Mucosa of descending colon (tissue), 3 donors: ENCODE results near the gene TRIM65. TPM values are rescaled to one million over a fixed set of nuclear protein-coding genes. Genes with fewer than 3 reads are reported as not detected.

Experiments
- ATAC-seq: fragments of 200-7000 bp; cut with Tn5 transposase; one replicate; pipeline ENCODE4 v1.9.1; 2020; ENCODE audit warnings: mild to moderate bottlenecking, moderate library complexity
- DNase-seq, 3 donors: peaks; one replicate each; pipeline ENCODE4 v3.0.0-alpha.2; 2020
- H3K36me3 ChIP-seq: fragments of 200-600 bp; one replicate; pipeline ENCODE4 v1.8.0; 2021; ENCODE audit warnings: low read depth, mild to moderate bottlenecking
- H3K4me1 ChIP-seq: fragments of 200-600 bp; one replicate; pipeline ENCODE4 v1.8.0; 2021; ENCODE audit warnings: low read depth, mild to moderate bottlenecking
- H3K4me3 ChIP-seq: fragments of 200-600 bp; one replicate; pipeline ENCODE4 v1.8.0; 2021; ENCODE audit warnings: mild to moderate bottlenecking
- H3K9me3 ChIP-seq: fragments of 200-600 bp; one replicate; pipeline ENCODE4 v1.8.0; 2021; ENCODE audit warnings: mild to moderate bottlenecking
- intact Hi-C, 2 donors: fragments of 100-400 bp; cut with DNase I in 1 of 2; cut with micrococcal nuclease in 1 of 2; formaldehyde crosslinking; loops; one replicate each; pipeline versions ENCODE4 v1.11.0 to v1.11.1; 2022; cut with DNase I, micrococcal nuclease
- total RNA-seq, 3 donors: library from RNA; stranded (reverse); fragmentation: NEBNext Ultra II Directional in 2 of 3; extraction: Animal tissue kit (Norgen Biotek cat#: 25700) in 2 of 3; gene quantifications; one replicate each; pipeline versions ENCODE4 v1.2.1 to v1.2.4, GENCODE V29; 2021 to 2023
- TF ChIP-seq, protein P1 (sequence below): fragments of 200-600 bp; IDR thresholded peaks from one replicate; pipeline ENCODE4 v1.8.0; 2022; ENCODE audit warnings: antibody characterized with exemption, mild to moderate bottlenecking
- donor health status: DM: no; HTN: no; CAD: no; lungs with moderate emphysema.
- donor health status: DM: no; HTN: no; CAD: no.
- donor health status: DM: no; HTN: yes; CAD: no.

The TRIM65 gene
- total RNA-seq, 3 donors from 2014 or later, result 13.7 to 23.8 (median 15.4) TPM

DNA sequence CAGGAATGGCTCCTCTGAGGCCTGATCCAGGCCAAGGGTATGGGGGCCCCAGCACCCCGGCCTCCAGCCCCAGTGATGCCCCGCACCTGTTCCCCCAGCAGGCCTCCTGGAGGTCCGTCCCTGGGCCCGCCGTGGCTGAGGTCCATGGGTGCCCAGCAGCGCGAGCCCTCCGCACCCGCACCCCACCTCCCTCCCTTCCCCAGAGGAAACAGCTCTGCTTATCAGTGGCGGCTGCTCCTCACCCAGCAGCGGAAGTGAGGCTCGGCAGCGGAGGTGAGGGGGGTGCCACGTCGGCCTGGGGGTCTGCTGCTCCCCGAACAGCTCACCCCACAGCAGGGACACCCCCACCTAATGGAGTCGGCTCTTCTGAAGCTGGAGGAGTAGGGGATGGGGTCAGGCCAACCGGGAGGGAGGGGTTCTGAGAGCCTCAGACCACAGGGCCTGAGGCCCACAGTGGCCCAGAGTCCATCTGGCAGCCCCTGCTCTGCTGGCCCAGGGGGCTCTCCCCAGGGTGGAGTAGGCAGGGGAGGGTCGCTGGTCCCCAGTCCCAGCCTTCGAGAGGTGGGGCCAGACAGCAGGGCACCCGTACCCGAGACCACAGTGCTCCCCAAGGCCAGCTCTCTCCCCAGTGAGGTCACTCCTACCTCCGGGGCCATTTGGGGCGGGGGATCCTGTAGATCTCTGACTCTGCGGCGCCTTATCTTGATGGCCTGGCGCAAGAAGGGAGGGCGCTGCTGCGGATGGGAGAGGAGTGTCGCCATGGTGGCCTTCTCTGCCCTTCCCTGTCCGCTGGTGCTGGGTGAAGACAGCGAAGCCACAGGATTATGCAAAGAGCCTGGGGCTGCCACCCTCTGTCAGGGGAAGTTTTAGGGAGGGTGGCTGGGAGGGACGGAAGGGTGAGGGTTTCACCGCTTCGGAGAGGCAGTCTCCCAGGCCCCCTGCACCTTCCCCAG is 52.9 kb downstream of the TRIM65 start, which contains the start of gene UNC13D:
UNC13D (minus strand) TSS at position 828 of the 953 bp plus-strand sequence; CDS start at position 761, 67 bp downstream.
- Histone ChIP-seq H3K4me3 (peak within 1 kb of the TSS; percentile 6), H3K9me3 (no peaks in the 10 kb centered on the region), H3K36me3 (peaks cover 2% of the 10 kb centered on the region), H3K4me1 (peaks cover 31% of the 10 kb centered on the region)
- peak; percentile 33 for ATAC-seq
- TF ChIP-seq, protein P1, sequence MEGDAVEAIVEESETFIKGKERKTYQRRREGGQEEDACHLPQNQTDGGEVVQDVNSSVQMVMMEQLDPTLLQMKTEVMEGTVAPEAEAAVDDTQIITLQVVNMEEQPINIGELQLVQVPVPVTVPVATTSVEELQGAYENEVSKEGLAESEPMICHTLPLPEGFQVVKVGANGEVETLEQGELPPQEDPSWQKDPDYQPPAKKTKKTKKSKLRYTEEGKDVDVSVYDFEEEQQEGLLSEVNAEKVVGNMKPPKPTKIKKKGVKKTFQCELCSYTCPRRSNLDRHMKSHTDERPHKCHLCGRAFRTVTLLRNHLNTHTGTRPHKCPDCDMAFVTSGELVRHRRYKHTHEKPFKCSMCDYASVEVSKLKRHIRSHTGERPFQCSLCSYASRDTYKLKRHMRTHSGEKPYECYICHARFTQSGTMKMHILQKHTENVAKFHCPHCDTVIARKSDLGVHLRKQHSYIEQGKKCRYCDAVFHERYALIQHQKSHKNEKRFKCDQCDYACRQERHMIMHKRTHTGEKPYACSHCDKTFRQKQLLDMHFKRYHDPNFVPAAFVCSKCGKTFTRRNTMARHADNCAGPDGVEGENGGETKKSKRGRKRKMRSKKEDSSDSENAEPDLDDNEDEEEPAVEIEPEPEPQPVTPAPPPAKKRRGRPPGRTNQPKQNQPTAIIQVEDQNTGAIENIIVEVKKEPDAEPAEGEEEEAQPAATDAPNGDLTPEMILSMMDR, result no peak
- intact Hi-C loops, result no loop called here
- peak; percentile 46 to 85 (median 70) for DNase-seq

GRCh38 chr17:75842963-75843576 is 53.7 kb downstream of the TRIM65 start:
- TF ChIP-seq, protein P1, result no peak
- ATAC-seq (no peak), DNase-seq (no peak)
- intact Hi-C loops, result no loop called here
- H3K9me3 ChIP-seq, result no peaks in the 10 kb centered on the region
- peaks cover 31% of the 10 kb centered on the region for H3K4me1 ChIP-seq
- peaks cover 2% of the 10 kb centered on the region for H3K36me3 ChIP-seq
- H3K4me3 ChIP-seq, result peak overlapping the region; percentile 6

GRCh38 chr17:75842411-75842810 is 54.3 kb downstream of the TRIM65 start:
- H3K9me3 ChIP-seq, result no peaks in the 10 kb centered on the region
- no peak overlapping the region for H3K4me3 ChIP-seq
- intact Hi-C loops, result no loop called here
- DNase-seq (no peak), ATAC-seq (no peak)
- H3K4me1 ChIP-seq, result peaks cover 30% of the 10 kb centered on the region
- TF ChIP-seq, protein P1, result no peak
- peaks cover 2% of the 10 kb centered on the region for H3K36me3 ChIP-seq

GRCh38 chr17:75840799-75841164 is 56.0 kb downstream of the TRIM65 start:
- TF ChIP-seq, protein P1, result no peak
- intact Hi-C loops, result no loop called here
- no peak for ATAC-seq
- Histone ChIP-seq H3K4me3 (no peak overlapping the region), H3K4me1 (peaks cover 15% of the 10 kb centered on the region), H3K9me3 (no peaks in the 10 kb centered on the region), H3K36me3 (no peaks in the 10 kb centered on the region)
- no peak for DNase-seq

GRCh38 chr17:75839942-75840798 is 56.6 kb downstream of the TRIM65 start:
- TF ChIP-seq, protein P1, result no peak
- ATAC-seq, result no peak
- intact Hi-C loops, result no loop called here
- H3K36me3 ChIP-seq, result no peaks in the 10 kb centered on the region
- no peak for DNase-seq
- peaks cover 9% of the 10 kb centered on the region for H3K4me1 ChIP-seq
- H3K4me3 ChIP-seq, result no peak overlapping the region
- H3K9me3 ChIP-seq, result no peaks in the 10 kb centered on the region
